Choroid plexus epithelial cell (primary cell): ENCODE data around the gene PRM1.
"Not testable (repeated sequence)": the region's sequence is repeated elsewhere in the genome, so short reads cannot be mapped to it uniquely, and the experiment has no call there.

ENCODE experiments used
- DNase-seq: peaks from one replicate; pipeline ENCODE4 v3.0.0-alpha.2; 2010; ENCODE audit warnings: low read depth
- H3K4me3 ChIP-seq: 2 replicates; pipeline ENCODE4 v1.5.1; 2011; ENCODE audit warnings: low read depth, mild to moderate bottlenecking, control low read depth, low read length, moderate library complexity
- TF ChIP-seq, protein P1 (sequence below): conservative IDR thresholded peaks from 2 replicates; pipeline ENCODE4 v1.5.1; 2011; ENCODE audit warnings: low read depth, mild to moderate bottlenecking, control low read depth, inconsistent platforms, low read length, moderate library complexity

PRM1 gene

DNA sequence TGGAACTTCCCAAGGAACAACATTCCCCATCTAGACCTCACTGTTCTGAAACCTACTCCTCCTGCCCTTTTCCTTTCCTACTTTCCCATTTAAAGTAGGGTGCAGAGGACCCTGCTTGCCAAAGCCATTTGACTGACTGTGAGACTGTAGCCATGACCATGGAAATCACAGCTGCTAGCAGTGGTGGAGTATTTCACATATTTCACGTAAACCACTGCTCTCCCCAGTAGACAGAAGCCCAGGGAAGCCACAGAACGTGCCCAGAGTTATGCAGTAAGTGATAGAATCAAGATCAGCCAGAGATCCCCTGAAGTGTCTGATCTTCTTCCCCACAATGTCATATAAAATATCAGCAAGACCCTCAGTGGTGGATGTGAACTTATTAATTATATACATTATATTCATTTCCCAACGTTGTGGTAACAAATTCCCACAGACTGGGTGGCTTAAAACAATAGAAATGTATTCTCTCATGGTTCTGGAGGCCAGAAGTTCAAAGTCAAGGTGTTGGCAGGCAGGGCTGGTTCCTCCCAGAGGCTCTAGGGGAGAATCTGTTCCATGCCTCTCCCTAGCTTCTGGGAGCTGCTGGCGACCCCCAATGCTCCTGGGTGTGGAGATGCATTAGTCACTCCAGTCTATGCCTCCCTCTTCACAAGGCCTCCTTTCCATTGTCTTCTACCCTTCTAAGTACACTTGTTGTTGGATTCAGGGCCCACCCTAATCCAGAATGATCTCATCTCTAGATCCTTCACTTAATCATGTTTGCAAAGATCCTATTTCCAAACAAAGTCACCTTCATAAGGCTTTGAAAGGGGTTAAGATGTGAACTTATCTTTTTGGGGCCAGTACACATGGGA is 20.7 kb upstream of the PRM1 start:
- no peak for DNase-seq

DNA sequence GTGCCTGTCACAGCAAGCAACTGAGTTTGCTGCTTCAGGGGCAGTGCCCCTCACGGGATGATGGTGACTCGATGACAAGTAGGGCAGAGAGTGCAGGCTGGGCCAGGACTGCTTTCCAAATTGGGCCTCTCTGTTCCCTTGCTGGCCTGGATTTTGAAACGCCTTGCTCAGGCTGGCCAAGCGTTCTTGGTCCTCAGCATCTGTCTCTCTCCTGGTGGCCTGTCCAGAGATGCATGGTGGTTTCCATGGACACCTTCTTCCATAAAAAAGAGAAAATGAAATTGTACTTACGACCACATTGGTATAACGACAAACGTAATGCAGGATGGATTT is 19.4 kb upstream of the PRM1 start:
- TF ChIP-seq, protein P1, sequence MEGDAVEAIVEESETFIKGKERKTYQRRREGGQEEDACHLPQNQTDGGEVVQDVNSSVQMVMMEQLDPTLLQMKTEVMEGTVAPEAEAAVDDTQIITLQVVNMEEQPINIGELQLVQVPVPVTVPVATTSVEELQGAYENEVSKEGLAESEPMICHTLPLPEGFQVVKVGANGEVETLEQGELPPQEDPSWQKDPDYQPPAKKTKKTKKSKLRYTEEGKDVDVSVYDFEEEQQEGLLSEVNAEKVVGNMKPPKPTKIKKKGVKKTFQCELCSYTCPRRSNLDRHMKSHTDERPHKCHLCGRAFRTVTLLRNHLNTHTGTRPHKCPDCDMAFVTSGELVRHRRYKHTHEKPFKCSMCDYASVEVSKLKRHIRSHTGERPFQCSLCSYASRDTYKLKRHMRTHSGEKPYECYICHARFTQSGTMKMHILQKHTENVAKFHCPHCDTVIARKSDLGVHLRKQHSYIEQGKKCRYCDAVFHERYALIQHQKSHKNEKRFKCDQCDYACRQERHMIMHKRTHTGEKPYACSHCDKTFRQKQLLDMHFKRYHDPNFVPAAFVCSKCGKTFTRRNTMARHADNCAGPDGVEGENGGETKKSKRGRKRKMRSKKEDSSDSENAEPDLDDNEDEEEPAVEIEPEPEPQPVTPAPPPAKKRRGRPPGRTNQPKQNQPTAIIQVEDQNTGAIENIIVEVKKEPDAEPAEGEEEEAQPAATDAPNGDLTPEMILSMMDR, result no peak
- H3K4me3 ChIP-seq, result no peak overlapping the region
- no peak for DNase-seq

More for the DNA sequence above, 20.7 kb upstream of the PRM1 start:
- TF ChIP-seq, protein P1, result no peak
- H3K4me3 ChIP-seq, result no peak overlapping the region

DNA sequence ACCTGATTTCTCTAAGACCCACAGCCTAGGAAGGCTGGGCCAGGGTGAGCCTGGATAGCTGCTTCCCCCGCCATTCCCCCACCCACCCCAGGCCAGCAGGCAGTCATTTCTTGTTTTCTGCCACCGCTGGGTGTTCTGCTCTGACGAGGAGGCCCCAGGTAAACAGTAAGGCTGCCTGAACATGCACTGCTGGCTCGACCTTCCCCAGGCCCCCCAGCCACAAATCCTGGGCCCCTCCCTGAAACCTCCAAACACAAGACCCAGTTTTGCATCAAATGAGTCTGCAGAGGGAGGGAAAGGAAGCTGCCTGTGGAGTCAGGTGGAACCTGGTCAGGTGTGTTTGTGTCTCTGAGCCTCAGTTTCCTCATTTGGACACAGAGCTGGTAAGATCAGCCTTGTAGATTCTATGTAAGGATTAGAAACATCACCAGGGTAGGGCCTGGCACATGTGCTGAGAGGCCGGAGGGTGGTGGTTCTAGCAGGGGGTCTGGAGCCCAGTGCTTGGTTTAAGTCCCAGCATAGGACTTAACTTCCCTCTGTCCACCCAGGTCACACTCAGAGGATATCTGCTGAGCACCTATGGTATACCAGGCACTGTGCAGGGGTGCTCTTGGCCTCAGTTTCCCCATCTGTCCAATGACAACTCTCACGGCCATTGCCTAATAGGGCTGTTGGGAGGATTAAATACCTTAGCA is 18.9 kb upstream of the PRM1 start:
- DNase-seq, result no peak
- no peak overlapping the region for H3K4me3 ChIP-seq
- TF ChIP-seq, protein P1, result no peak

DNA sequence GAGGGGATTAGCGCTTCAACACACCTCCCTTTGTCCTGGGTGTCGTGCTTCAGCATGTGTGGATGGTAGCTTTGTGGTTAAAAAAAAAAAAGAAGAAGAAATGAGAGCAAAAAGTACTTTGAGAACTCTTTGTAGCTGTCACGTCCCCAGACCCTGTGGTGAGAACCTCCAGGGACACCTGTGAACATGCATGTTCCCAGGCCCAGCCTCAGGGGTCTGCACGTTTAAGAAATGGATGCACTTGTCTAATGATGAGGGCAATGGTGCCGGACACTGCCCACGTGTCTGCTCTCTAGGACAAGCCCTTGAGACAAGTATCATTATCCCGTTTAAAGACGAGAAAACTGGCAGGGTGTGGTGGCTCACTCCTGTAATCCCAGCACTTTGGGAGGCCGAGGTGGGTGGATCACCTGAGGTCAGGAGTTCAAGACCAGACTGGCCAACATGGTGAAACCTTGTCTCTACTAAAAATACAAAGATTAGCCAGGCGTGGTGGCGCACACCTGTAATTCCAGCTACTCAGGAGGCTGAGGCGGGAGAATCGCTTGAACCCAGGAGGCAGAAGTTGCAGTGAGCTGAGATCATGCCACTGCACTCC is 17.9 kb upstream of the PRM1 start:
- not testable (repeated sequence) for H3K4me3 ChIP-seq, DNase-seq

DNA sequence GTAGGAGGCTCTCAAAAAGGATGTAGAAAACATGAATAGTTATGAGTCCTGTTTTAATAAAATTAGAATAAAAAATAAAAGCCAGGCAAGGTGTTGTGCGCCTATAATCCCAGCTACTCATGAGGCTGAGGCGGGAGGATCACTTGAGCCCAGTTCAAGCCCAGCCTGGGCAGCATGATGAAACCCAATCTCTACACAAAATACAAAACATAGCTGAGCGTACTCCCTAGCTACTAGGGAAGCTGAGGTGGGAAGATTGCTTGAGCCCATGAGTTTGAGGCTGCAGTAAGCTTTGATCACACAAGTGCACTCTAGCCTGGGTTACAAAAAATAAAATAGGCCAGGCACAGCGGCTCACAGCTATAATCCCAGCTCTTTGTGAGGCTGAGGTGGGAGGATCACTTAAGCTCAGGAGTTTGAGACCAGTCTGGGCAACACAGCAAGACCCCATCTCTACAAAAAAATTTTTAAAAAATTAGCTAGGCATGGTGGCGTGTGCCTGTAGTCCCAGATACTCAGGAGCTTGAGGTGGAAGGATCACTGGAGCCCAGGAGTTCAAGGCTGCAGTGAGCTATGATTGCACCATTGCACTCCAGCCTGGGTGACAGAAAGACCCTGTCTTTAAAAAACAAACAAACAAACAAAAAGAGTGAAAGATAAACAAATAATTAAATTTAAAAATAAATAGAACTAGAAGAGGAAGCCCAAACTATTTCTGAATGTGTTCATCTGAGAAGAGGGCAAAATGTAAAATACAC is 17.2 kb upstream of the PRM1 start:
- H3K4me3 ChIP-seq, result no peak overlapping the region
- TF ChIP-seq, protein P1, result no peak
- DNase-seq, result no peak

DNA sequence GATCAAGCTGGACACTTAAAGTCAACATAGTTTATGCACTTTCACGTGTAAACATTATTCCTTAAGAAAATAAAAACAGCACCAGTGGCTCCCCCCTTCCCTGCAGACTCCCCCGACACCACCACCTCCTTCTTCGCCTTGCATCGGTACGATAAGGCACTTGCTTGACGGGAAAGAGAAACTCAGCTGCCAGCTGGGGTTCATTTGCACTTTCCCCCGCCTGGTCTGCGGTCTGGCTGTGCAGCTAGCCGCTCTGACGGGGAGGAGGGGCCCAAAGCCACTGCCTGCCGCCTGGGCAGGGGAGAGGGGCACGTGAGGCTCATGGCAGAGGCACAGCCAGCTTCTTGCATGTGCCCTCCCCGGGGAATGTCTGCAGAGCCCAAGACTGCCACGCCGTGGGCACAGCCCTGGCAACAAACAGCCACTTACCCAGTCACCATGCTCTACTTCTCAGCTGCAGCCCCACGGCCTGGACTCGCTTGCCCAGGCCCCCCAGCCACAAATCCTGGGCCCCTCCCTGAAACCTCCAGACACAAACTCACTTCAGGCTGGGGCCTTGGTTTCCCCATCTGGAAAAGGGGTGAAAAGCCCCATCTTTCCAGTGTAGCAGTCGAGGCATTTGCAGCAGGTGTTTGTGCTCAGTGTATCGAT is 16.5 kb upstream of the PRM1 start:
- DNase-seq, result peak; percentile 65
- no peak overlapping the region for H3K4me3 ChIP-seq
- TF ChIP-seq, protein P1, result no peak
